Measurements from ENCODE around the gene C4orf33.
"Not testable (repeated sequence)": the region's sequence is repeated elsewhere in the genome, so short reads cannot be mapped to it uniquely, and the experiment has no call there.

Gene C4orf33

DNA sequence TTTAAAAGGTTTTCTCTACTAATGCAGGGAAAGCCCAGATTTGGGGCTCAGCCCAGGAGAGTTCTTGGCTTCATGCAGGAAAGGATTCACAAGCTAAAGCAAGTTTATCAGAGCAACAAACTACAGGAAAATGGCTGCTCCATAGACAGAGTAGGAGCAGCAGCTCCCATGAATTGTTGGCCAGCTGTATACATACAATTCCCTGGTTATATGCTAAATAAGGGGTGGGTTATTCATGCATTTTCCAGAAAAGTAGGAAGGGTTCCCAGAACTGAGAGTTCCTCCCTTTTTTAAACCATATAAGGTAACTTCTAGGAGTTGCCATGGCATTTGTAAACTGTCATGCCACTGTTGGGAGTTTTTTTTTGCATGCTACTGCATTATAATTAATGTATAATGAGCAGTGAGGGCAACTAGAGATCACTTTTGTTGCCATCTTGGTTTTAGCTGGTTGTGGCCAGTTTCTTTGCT lies 2.6 kb downstream of the C4orf33 start:
- FAIRE-seq (no peak), DNase-seq (ENCODE audit: insufficient read length, low spot score) (no peak)
- TF ChIP-seq, protein P1, sequence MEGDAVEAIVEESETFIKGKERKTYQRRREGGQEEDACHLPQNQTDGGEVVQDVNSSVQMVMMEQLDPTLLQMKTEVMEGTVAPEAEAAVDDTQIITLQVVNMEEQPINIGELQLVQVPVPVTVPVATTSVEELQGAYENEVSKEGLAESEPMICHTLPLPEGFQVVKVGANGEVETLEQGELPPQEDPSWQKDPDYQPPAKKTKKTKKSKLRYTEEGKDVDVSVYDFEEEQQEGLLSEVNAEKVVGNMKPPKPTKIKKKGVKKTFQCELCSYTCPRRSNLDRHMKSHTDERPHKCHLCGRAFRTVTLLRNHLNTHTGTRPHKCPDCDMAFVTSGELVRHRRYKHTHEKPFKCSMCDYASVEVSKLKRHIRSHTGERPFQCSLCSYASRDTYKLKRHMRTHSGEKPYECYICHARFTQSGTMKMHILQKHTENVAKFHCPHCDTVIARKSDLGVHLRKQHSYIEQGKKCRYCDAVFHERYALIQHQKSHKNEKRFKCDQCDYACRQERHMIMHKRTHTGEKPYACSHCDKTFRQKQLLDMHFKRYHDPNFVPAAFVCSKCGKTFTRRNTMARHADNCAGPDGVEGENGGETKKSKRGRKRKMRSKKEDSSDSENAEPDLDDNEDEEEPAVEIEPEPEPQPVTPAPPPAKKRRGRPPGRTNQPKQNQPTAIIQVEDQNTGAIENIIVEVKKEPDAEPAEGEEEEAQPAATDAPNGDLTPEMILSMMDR (IDR thresholded peaks at IDR 0.05; ENCODE audit: insufficient read depth, missing control alignments), result no peak

DNA sequence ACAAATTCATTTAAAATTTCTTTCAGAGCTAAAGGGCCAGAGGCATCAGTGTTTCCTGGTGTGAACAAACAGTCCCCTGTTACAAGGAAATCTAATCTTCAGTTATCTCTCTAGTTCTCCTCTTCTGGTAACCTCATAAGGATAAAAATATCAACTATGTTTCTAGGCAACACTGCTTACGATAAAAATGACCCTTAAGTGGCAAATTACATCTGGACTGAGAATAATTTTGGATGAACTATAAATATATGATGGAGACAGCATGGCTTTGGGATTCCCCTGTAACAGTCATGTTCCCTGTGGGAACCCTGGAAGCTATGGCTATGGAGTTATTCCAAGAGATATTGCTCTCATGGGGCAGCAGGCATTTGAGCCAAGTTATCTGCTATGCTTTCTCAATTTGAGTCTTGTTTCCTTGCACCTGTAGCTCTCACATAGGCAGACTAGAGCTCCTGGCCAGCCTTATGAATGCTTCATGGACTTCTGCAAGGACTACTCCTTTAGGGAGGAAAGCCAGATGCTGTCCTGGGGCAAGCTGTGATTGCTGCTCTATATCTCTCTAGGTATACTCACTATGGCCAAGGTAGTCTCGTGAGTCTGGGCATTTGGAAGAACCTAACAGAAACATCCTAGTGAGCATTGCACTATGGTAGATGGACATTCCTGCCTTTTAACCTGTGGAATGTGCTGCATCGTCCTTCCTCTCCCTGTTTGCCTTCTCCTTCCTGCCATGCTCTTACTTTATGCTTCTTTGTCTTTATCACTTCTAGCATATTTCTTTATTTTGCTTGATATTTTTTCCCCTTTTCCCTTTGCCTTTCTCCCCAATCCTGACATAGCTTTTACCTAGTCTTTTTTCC lies 14.2 kb downstream of the C4orf33 start:
- TF ChIP-seq, protein P1 (IDR thresholded peaks at IDR 0.05; ENCODE audit: insufficient read depth, missing control alignments), result no peak
- DNase-seq (ENCODE audit: insufficient read length, low spot score) (no peak), FAIRE-seq (no peak)

DNA sequence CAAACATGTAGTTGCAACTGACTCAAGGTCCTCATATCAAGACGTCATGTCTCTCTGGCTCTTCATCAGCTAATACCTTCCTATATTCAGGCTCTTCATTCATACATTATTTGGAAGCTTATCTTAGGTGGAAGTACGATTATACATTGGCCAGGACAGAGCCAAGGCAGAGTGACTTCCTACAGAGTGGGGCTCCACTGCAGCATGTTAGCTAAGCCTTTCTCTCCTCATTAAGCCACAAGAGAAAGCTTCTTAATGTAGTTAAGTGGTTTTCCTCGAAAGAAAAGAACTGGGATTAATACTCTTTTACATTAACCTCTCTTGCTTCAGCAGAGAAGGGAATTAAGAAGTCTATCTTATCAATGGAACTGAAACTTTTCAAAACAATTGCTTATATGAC lies 15.0 kb downstream of the C4orf33 start:
- no peak for DNase-seq (ENCODE audit: insufficient read length, low spot score)
- peak; percentile 95 for FAIRE-seq
- TF ChIP-seq, protein P1 (IDR thresholded peaks at IDR 0.05; ENCODE audit: insufficient read depth, missing control alignments), result no peak

DNA sequence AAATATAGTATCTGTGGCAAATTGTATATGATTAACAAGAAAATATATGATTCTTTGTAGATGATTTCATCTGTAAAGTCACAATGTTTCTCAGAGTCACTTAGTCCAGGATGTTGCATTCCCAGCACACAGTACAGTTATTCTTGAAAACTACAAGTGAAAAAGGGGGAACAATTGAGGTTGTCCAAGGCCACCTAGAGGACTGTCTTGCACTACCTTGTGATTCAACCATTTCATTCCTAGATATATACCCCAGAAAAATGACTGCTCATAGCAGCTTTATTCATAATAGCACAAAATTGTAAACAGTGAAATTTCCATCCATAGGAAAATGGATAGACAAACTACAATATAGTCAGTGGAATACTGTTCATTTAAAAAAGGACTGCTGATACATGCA lies 16.0 kb downstream of the C4orf33 start:
- FAIRE-seq (no peak), DNase-seq (ENCODE audit: insufficient read length, low spot score) (no peak)
- TF ChIP-seq, protein P1 (IDR thresholded peaks at IDR 0.05; ENCODE audit: insufficient read depth, missing control alignments), result no peak

DNA sequence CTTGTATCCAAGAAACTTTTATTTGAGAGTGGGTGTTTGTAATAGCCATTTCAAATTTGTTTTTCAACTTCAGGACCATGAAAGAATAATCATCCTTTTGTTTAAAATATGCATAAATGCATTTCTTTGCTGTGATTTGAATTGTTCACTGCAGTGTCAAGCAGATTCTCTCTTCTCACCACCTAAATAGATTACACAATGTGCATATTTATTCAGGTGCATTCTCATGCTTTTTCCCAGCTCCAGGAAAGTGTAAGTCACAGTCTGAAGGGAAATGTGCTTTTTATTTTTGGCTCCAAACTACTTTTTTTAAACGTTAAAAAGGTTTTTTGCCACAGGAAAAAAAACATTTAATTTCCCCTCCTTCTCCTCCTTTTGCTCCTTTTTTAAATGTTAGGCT lies 17.5 kb downstream of the C4orf33 start:
- FAIRE-seq (no peak), DNase-seq (ENCODE audit: insufficient read length, low spot score) (no peak)
- TF ChIP-seq, protein P1 (IDR thresholded peaks at IDR 0.05; ENCODE audit: insufficient read depth, missing control alignments), result no peak

DNA sequence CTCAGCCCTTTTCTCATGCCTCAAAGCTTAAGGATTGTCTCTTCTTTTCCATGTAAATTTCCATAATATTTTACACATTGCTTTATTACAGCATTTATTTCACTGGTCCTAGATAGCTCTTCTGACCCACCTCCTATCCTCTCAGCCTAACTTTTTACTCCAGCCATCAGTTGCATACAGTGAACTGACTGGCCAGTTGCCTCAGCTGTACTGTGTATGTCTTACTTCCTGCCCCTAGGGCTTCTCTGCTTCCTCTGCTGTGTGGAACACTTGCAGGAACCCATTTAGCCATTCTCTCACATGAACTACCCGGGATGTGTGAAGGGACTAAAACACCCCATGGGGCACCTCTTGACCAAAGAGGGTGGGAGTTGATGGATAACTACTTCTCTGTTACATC lies 18.0 kb downstream of the C4orf33 start:
- TF ChIP-seq, protein P1 (IDR thresholded peaks at IDR 0.05; ENCODE audit: insufficient read depth, missing control alignments), result no peak
- FAIRE-seq, result no peak
- no peak for DNase-seq (ENCODE audit: insufficient read length, low spot score)

DNA sequence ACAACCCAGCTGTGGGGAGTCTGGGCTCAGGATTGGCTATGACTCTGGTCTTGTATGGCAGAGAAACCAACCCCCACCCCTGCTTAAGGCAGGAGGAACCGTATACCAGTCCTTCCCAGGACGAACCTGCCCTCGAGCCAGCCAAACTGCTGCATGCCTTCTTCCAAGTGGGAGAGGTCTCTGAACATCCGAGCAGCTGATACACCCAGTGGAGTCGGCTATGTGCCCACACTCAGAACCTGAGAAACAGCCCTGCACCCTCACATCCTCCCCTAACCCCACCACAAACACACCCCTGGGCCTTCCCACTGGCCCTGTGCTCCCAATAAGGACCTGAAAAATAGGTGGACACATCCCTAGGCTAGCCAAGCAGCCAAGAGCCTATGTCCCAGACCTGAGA lies 21.8 kb downstream of the C4orf33 start:
- FAIRE-seq (no peak), DNase-seq (ENCODE audit: insufficient read length, low spot score) (no peak)
- TF ChIP-seq, protein P1 (IDR thresholded peaks at IDR 0.05; ENCODE audit: insufficient read depth, missing control alignments), result no peak

DNA sequence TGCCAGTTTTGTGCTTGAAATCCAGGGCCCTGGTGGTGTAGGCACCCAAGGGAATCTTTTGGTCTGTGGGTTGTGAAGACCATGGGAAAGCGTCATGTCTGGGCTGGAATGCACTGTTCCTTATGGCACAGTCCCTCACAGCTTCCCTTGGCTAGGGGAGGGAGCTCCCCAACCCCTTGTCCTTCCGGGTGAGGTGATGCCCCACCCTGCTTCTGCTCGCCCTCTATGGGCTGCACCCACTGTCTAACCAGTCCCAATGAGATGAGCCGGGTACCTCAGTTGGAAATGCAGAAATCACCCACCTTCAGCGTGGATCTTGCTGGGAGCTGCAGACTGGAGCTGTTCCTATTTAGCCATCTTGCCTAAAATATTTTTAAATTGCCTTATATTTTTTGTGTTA lies 30.7 kb downstream of the C4orf33 start:
- FAIRE-seq, result not testable (repeated sequence)

More for the DNA sequence above, 30.7 kb downstream of the C4orf33 start:
- DNase-seq (ENCODE audit: insufficient read length, low spot score), result not testable (repeated sequence)
